IPS-NIHi11 (cell line): ENCODE measurements around the gene CD3E.
A peak's percentile ranks its signal among the peaks of the same experiment; 100 is the strongest.

Experiments used
- DNase-seq: peaks from one replicate; pipeline ENCODE4 v3.0.0; 2012; ENCODE audit warnings: mixed read lengths, low spot score

The CD3E gene

DNA sequence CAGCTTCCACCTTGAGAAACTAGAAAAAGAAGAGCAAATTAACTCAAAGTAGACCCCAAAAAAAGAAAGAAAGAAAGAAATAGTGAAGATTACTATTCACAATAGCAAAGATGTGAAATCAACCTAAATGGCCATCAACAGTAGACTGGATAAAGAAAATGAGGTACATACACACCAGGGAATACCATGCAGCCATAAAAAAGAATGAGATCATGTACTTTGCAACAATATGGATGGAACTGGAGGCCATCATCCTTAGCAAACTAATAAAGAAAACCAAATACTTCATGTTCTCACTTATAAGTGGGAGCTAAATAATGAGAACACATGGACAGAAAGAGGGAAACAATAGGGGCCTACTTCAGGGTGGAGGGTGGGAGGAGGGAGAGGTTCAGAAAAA lies 24.2 kb downstream of the CD3E start:
- no peak for DNase-seq

- DNase-seq, result no peak
Measured at GRCh38 chr11:118334745-118335144, 30.2 kb downstream of the CD3E start.

DNA sequence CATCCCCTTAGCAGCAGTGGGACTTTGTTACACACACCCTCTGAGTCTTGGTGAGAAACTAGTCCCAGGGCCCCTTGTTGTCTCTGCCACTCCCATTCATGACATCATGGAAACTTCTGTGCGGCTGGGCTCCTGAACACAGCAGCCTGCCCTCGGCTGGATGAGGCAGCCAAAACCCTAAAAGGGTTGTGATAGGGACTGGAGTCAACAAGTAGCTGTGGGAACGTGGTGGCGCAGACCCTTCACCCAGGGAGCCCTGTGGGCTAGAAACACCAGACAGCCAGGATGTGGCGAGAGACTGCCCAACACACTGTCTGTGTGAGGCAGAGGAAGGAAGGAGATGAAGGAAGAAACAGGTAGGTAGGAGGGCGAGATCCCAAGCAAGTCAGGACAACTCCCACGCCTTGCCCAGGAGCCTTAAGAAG lies 34.1 kb downstream of the CD3E start:
- no peak for DNase-seq

DNA sequence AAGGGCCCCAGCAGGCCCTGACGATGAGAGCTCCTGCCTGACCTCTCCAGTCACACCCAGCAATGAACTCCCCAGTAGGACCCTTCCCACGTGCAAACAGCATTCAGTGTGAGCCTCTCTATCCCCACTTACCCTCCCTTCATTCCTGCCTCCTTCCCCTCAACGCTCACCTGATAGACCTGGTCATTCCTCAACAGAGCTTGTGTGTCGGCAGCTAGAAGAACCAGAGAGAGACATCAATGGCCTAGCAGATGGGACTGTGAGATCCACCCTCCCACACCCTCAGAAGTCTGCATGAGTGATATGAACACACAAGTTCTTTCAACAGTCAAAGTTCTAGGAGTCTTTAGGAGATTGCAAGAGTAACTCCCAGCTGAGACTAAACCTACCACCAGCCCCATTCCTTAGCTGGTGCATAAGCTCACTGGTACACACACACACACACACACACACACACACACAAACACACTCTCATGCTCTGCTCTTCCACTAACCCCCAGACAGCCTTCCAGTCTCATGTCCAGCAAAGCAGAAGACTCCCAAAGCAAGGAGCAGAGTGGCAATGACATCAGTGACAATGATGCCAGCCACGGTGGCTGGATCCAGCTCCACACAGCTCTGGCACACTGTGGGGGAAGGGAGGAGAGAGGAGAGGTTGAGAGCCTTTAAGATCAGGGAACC lies 34.9 kb downstream of the CD3E start:
- DNase-seq, result no peak

GRCh38 chr11:118340449-118340848 lies 35.9 kb downstream of the CD3E start:
- DNase-seq, result no peak

GRCh38 chr11:118341261-118341660 lies 36.7 kb downstream of the CD3E start:
- DNase-seq, result no peak

DNA sequence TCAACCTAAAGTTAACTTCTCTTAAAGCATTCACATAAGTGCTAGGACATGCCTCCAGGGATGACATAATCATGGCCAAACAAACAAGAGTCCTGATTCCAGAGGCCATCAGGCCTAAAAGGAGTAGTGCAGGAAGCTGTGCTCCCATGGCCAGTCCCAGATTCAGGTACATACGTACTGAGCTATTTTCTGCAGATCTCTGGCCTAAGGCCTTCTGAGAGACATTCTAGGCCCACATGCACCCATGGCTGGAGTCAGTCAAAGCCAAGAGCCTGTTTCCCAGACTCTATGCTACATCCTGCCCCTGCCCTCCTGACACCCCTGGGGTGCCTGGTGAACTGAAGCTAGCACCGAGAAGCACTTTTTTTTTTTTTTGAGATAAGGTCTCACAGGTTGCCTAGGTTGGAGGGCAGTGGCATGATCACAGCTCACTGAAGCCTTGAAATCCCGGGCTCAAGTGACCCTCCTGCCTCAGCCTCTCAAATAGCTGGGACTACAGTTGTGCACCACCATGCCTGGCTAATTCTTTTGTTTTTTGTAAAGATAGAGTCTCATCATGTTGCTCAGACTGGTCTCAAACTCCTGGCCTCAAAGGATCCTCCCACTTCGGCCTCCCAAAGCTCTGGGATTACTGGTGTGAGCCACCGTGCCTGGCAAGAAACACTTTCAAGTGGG lies 37.4 kb downstream of the CD3E start:
- DNase-seq, result no peak

DNA sequence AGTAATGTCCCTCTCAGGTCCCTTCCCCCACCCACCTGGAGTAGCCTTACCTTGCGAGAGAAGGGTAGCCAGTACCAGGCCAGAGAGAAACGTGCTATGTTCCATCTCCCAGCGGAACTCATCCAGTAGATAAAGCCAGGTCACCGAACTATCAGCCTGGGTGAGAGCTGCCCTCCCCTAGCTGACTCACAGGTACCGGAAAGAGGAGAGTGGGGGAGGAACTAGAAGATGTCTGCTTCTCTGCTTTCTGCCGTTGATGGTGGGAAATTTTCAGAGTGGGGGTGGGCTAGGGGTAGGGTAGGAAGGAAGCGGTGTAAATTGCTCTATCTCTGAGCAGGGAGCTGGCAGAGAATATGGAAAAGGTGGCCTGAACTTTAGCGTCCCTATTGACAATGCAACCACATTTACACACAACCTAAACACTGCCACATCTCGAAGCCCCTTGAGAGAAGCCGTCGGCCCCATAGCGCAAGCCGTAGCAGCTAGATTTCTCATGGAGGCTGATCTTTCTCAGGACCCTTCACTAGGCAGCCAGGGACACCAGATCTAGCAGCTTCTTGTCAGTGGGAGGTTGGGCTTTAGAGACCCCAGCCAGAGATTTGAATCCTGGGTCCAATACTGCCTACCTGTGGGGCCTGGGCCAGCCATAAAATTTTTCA lies 38.1 kb downstream of the CD3E start, which contains the start of gene CD3D:
TSS of gene CD3D (minus strand) at position 203 of the 659 bp plus-strand sequence. CDS start at position 105, 98 bp downstream.
- no peak for DNase-seq

DNA sequence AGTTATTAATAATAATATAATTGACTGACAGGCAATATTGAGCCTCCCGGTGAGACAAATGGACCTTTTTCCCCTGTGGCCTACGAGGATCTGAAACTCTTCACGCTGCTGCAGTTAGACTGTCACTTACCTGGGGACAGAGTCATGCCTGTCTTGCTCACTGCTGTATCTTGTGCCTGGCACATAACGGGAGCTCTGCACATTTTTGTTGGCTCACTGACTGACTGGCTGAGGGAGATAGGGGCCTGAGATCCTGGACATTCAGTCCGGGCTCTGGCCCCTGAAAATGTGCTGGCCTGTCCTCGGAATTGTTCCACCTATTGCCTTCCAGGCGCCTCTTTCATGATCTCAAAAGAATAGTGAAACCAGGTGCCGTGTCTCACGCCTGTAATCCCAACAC lies 38.7 kb downstream of the CD3E start:
- no peak for DNase-seq

DNA sequence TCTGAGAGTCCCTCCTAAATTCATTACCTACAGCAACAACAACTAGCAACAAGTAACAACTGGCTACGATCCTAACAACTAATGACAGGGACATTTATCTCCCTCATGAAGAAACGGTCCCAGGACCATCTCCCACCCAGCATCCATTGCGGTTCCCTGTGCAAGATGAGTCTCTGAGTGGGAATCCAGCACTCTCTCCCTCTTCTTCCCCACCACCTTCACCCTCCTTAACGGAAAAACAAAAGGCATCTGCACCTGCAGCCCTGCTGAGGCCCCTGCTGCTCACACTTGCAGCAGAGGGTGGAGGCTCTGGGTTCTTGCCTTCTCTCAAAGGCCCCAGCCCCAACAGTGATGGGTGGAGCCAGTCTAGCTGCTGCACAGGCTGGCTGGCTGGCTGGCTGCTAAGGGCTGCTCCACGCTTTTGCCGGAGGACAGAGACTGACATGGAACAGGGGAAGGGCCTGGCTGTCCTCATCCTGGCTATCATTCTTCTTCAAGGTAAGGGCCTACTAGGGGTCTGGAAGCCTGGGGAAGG lies 39.5 kb downstream of the CD3E start, which contains the start of gene CD3G:
TSS of gene CD3G (plus strand) at position 364 of the 535 bp plus-strand sequence. CDS start at position 444, 80 bp downstream.
- no peak for DNase-seq

GRCh38 chr11:118349475-118349874 lies 44.9 kb downstream of the CD3E start:
- DNase-seq, result no peak

- no peak for DNase-seq
Measured at GRCh38 chr11:118353084-118353710, 48.7 kb downstream of the CD3E start.

DNA sequence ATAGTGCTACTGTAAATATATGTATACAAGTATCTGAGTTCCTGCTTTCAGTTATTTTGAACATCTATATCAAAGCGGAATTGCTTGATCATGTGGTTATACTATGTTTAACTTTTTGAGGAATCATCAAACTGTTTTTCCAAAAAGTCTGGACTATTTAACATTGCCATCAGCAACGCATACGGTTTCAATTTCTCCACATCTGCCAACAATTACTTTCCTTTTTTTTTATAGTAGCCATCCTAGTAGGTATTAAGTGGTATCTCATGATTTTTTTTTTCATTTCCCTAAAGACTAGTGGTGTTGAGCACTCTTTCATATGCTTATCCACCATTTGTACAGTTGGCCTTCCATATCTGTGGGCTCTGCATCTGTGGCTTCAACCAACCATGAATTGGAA lies 53.5 kb downstream of the CD3E start:
- no peak for DNase-seq

DNA sequence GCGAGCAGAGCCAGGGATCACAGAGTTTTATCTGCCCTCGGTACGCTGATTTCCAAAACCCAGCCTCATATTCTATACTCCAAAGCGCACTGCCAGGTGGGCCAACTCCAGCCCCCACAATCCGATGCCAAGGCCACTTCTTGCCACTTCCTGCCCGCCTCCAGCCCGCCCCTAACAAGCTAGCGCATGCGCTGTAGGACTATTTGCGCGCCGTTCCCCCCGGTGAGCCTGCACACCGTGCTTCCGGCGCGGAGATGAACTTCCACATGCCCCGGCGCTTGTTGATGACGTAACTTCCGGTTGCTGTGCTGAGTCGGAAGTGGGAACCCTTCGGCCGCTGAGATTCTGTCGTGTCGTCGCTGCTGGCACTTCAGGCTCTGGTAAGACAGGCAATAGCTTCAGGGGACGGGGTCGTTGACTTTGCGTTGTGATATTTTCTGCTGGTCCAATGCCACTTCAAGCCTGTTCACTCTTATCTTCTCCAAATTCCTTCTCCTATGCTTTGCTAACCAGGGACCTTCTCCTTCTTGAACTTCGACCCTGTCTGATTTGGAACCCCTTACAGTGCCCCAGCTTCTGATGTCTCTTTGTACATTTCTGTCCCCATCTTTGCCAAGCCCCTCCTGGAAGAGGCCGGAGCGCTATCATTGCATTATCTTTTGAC lies 54.9 kb downstream of the CD3E start, which contains the start of gene UBE4A:
TSS of gene UBE4A (plus strand) at position 306 of the 664 bp plus-strand sequence. CDS start 5,481 bp downstream, outside the sequence.
- peak; percentile 92 for DNase-seq

GRCh38 chr11:118364956-118365615 lies 60.6 kb downstream of the CD3E start:
- DNase-seq, result no peak
